ENCODE data around the gene ATP7B.
"Not testable (repeated sequence)": the region's sequence is repeated elsewhere in the genome, so short reads cannot be mapped to it uniquely, and the experiment has no call there.

ATP7B gene

DNA sequence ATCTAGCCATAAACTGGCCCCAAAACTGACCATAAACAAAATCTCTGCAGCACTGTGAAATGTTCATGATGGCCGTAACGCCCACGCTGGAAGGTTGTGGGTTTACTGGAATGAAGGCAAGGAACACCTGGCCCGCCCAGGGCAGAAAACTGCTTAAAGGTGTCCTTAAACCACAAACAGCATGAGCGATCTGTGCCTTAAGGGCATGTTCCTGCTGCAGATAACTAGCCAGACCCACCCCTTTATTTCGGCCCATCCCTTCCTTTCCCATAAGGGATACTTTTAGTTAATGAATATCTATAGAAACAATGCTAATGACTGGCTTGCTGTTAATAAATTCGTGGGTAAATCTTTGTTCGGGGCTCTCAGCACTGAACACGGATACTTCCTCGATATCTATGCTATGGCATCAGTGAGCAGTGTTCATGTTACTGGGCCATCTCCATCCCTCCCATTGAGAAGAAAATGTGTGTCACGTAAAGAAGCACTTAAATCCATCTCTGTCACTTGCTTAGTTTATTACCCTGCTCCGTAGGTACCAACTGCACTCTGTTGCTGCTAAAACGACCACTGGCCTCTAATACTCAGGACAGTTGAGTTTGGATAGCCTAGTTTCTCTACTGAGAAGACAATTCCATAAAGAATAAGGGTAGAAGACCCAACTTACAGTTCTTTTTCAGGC is 5.3 kb downstream of the ATP7B start:
- no peak for DNase-seq

GRCh38 chr13:52004511-52005170 is 6.6 kb downstream of the ATP7B start:
- no peak for DNase-seq

DNA sequence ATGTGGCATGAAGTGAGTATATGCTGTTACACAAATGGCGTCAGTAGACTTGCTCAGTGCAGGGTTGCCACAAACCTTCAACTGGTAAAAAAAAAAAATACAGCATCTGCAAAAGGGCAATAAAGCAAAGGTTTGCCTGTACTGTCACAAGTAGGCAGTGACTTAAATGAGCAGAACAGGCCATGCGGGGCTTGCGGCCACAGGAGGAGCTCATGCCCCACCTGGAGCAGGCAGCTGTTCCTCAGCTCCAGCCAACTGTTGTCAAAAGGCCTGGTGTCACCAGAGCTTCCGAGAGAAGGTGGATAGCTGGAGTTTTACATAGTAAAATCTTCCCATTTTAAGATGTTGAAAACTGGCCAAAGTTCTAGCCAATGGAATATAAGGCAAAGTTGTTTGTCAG is 7.7 kb downstream of the ATP7B start:
- no peak for DNase-seq

GRCh38 chr13:52002361-52002760 is 8.9 kb downstream of the ATP7B start:
- no peak for DNase-seq

GRCh38 chr13:52001120-52001731 is 10.0 kb downstream of the ATP7B start:
- peak in 1 of 2 donors; percentile 52 for DNase-seq

GRCh38 chr13:51999921-52000320 is 11.3 kb downstream of the ATP7B start:
- DNase-seq: no peak

- DNase-seq: no peak
Observed at GRCh38 chr13:51999510-51999911, 11.7 kb downstream of the ATP7B start.

GRCh38 chr13:51998723-51999509 is 12.3 kb downstream of the ATP7B start:
- DNase-seq: no peak

- no peak for DNase-seq
Observed at GRCh38 chr13:51997641-51998330, 13.5 kb downstream of the ATP7B start.

DNA sequence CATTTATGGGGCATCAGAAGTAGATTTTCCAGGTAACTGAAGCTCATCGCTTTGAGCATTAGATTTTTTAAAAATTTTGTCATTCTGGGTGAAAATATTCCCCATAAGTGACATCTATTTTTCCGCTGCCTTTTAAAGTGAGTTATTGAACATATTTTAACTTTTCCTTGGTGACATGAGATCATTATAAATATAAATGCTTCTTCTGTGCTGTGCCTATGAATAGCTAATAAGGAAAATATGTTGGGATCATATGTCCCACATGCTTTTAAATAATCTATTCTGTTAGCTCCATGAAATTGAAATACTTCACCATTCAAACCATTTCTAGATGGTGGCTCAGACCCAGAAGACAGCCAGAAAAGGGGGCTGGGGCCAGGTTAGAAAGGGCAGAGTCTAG is 14.1 kb downstream of the ATP7B start:
- DNase-seq: no peak

- no peak for DNase-seq
Observed at GRCh38 chr13:51996641-51997040, 14.6 kb downstream of the ATP7B start.

- no peak for DNase-seq
Observed at GRCh38 chr13:51995677-51996551, 15.3 kb downstream of the ATP7B start.

DNA sequence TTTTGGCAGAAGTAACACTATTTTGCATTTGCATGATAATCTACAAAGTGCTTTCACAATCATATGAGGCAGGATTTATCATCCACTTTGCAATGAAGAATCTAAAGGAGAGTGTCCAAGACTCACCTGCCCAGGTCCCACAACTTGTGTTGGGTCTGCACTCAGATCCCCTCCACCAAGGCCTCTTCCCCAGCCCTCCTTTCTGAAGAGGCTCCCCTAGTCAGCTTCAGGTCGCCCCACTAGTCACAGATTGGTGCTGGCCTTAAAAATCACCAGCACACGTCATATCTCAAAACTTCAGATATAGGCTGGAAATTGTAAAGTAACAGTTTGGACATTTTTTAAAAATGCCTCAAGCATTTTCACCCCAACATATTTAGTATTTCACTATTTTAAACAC is 17.5 kb downstream of the ATP7B start:
- DNase-seq: no peak

DNA sequence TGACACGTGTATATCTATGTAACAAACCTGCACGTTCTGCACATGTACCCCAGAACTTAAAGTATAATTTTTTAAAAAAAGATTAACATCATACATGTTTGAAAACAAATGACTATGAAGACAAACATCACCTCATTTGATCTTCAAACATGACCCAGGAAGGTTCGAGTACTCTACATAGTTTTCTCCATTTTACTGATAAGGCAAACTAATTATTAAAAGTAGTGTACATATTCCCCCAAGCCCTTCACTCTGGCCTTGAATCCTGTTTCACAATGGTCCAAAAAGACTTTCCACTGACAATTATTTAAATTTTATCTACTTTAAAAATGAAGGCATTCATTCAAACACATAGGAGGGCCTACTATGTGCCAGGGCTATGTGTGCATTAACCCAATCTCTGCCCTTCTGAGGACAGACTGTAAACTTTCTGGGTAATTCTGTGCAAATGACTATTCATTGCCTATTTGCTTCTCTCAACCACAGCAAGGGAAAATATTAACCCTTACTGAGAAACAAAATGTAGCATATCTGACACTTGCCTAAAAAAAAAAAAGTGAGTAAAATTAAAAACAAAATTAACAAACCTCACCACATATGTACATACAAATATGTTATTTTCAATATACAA is 22.1 kb downstream of the ATP7B start:
- no peak for DNase-seq

GRCh38 chr13:51984904-51985303 is 26.3 kb downstream of the ATP7B start:
- DNase-seq: not testable (repeated sequence)

DNA sequence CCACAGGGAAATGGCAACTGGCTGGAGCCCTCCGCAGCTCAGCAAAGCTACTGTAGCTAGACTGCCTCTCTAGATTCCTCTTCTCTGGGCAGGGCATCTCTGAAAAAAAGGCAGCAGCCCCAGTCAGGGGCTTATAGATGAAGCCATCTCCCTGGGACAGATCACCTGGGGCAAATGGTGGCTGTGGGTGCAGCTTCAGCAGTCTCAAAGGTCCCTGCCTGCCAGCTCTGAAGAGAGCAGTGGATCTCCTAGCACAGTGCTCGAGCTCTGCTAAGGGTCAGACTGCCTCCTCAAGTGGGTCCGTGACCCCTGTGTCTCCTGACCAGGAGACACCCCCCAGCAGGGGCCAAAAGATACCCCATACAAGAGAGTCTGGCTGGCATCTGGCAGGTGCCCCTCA is 28.0 kb downstream of the ATP7B start:
- not testable (repeated sequence) for DNase-seq

DNA sequence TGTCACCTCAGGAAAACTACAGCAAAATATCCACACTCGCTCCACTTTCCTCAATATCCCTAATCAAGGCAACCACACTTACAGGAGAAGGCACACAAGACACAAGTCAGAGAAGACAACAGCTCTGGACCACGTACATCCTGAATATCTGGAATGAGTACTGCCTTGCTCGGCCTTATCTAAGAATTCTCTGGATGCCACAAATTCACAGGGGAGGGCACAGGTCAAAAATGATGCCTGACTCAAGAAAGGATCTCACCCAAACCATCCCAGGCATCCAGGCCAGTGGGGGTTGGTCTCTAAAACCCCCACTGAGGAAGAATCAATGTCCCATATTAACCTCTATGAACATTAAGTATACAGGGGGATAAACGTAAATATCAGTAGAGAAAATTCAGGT is 29.9 kb downstream of the ATP7B start:
- no peak for DNase-seq

DNA sequence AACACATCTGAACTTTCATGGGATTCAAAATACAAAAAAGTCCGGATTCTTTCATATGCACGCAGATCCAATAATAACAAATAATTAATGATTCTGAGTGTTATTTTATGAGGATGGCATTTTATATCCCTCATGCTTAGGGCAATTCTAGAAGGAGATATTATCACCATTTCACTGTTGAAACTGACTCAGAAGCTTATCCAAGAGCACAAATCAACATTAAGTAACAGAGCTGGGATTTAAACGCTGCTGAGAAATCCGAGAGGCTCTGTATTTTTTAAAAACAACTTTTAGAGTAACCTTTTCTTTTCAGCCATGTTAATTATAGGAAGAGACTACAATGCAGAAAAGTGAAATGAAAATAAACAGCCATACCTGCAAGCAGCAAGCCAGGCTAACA is 30.3 kb downstream of the ATP7B start:
- DNase-seq: no peak

DNA sequence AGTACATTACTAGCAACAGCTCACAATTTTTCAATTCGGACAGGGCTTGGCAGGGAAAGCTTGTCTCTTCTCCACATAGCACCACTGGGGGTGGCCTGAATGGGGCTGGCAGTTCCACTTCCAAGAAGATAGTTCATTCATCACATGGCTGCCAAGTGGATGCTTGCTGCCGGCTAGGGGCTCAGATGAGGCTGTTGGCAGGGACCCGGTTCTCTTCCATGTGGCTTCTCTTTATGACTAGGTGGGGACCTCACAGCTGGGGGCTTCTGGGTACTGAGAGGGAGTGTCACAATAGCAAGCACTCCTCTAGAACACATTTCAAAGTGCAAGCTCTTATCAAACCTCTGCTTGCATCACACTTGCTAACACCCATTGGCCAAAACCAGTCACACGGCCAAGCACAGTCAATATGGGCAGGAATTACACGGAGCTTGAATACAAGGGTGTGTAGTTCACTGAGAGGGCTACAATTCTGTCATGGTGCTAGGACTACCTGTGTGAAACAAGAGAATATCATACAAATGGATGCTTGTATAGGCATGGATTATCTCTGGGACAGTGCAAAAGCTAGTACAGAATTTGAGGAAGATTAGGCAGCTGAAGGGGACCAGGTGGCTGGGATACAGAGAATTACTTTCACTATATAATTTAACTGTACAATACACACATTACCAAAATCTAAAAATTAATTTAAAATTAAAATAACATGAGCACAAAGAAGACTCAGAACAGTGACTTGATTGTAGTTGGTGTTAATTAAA is 32.3 kb downstream of the ATP7B start:
- no peak for DNase-seq

- no peak for DNase-seq
Observed at GRCh38 chr13:51977625-51978024, 33.6 kb downstream of the ATP7B start.

DNA sequence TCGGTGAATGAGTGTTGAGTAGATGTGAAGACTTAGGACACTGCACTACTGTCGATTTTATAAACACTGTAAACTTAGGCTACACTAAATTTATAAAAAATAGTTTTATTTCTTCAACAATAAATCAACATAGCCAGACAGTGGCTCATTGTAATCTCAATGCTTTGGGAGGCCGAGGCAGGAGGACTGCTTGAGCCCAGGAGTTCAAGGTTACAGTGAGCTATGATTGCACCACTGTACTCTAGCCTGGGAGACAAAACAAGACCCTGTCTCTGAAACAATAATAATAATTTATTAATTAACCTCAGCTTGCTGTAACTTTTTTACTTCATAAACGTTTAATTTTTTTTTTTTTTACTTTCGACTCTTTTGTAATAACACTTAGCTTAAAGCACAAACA is 34.4 kb downstream of the ATP7B start:
- no peak for DNase-seq
